ENCODE measurements around the gene PARVB.
"Not testable (repeated sequence)": the region's sequence is repeated elsewhere in the genome, so short reads cannot be mapped to it uniquely, and the experiment has no call there.

The PARVB gene

GRCh38 chr22:43996170-43996980, 27.7 kb upstream of the PARVB start:
- peak in 11 of 56 donors; percentile 1 to 30 (median 8) for DNase-seq

- no peak for DNase-seq
Observed at GRCh38 chr22:43996981-43997265, 27.2 kb upstream of the PARVB start.

- DNase-seq, result no peak
Observed at GRCh38 chr22:43998679-43999264, 25.3 kb upstream of the PARVB start.

GRCh38 chr22:43999378-43999777, 24.7 kb upstream of the PARVB start:
- no peak for DNase-seq

GRCh38 chr22:44000123-44000522, 24.0 kb upstream of the PARVB start:
- no peak for DNase-seq

GRCh38 chr22:44001521-44001920, 22.6 kb upstream of the PARVB start:
- no peak for DNase-seq

GRCh38 chr22:44002324-44002723, 21.8 kb upstream of the PARVB start:
- DNase-seq, result no peak

GRCh38 chr22:44002997-44003396, 21.1 kb upstream of the PARVB start:
- no peak for DNase-seq

- no peak for DNase-seq
Observed at GRCh38 chr22:44003405-44004103, 20.5 kb upstream of the PARVB start.

GRCh38 chr22:44004104-44004460, 20.0 kb upstream of the PARVB start:
- no peak for DNase-seq

GRCh38 chr22:44005524-44005923, 18.6 kb upstream of the PARVB start:
- no peak for DNase-seq

- no peak for DNase-seq
Observed at GRCh38 chr22:44012162-44012561, 11.9 kb upstream of the PARVB start.

- no peak for DNase-seq
Observed at GRCh38 chr22:44012591-44012990, 11.5 kb upstream of the PARVB start.

GRCh38 chr22:44014241-44014640, 9.9 kb upstream of the PARVB start:
- DNase-seq, result no peak

- not testable (repeated sequence) for DNase-seq
Observed at GRCh38 chr22:44016586-44016985, 7.5 kb upstream of the PARVB start.

GRCh38 chr22:44018594-44018993, 5.5 kb upstream of the PARVB start:
- no peak for DNase-seq

GRCh38 chr22:44019416-44019815, 4.7 kb upstream of the PARVB start:
- DNase-seq, result no peak

GRCh38 chr22:44019846-44020245, 4.3 kb upstream of the PARVB start:
- no peak for DNase-seq

GRCh38 chr22:44020981-44021380, 3.1 kb upstream of the PARVB start:
- DNase-seq, result no peak

GRCh38 chr22:44023404-44024287, 456 bp upstream of the PARVB start:
- peak in 15 of 56 donors; percentile 4 to 43 (median 20) for DNase-seq

- DNase-seq, result peak in 1 of 56 donors; percentile 17
Observed at GRCh38 chr22:44025171-44026065, 1.3 kb downstream of the PARVB start.

Measured in nucleus accumbens (tissue), 56 donors.